Measurements from ENCODE around the gene EIF3J.

- TF ChIP-seq, protein P1, sequence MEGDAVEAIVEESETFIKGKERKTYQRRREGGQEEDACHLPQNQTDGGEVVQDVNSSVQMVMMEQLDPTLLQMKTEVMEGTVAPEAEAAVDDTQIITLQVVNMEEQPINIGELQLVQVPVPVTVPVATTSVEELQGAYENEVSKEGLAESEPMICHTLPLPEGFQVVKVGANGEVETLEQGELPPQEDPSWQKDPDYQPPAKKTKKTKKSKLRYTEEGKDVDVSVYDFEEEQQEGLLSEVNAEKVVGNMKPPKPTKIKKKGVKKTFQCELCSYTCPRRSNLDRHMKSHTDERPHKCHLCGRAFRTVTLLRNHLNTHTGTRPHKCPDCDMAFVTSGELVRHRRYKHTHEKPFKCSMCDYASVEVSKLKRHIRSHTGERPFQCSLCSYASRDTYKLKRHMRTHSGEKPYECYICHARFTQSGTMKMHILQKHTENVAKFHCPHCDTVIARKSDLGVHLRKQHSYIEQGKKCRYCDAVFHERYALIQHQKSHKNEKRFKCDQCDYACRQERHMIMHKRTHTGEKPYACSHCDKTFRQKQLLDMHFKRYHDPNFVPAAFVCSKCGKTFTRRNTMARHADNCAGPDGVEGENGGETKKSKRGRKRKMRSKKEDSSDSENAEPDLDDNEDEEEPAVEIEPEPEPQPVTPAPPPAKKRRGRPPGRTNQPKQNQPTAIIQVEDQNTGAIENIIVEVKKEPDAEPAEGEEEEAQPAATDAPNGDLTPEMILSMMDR (IDR thresholded peaks at IDR 0.05), result no peak
- TF ChIP-seq POLR2A (IDR thresholded peaks at IDR 0.05), result no peak
Observed at GRCh38 chr15:44527241-44527640, 9.7 kb upstream of the EIF3J start.
